A673 (cell line): Measurements from ENCODE around the gene HNRNPUL1. TPM values are rescaled to one million over a fixed set of nuclear protein-coding genes. Genes with fewer than 3 reads are reported as not detected.

Source experiments
- BruUV-seq: library from RNA; stranded (reverse); fragments of 400-500 nt; replicated peaks from 2 replicates; lab custom pipeline; 2021; lab: Mats Ljungman, UMichigan
- CTCF ChIA-PET: fragments of 300-600 bp; sonication (Branson Sonifier 250); formaldehyde crosslinking; loops from one replicate; lab custom pipeline; 2022; ENCODE audit warnings: antibody characterized with exemption; lab: Charles Lee
- POLR2A ChIA-PET: fragments of 300-600 bp; sonication (Branson Sonifier 250); formaldehyde crosslinking; loops from one replicate; lab custom pipeline; 2022; ENCODE audit warnings: antibody characterized with exemption; ENCODE audit not compliant: low non-redundant PET; lab: Charles Lee
- DNase-seq: peaks from one replicate; pipeline ENCODE4 v3.0.0-alpha.2; 2015; ENCODE audit warnings: low spot score
- H3K27ac ChIP-seq: fragments of 200-600 bp; sonication (generic); 2 replicates; pipeline ENCODE4 v1.5.1; 2016; ENCODE audit warnings: mixed run types, low read depth, mild to moderate bottlenecking, mixed read lengths, antibody characterized with exemption, low read length; ENCODE audit not compliant: poor library complexity, severe bottlenecking
- H3K27me3 ChIP-seq: fragments of 200-600 bp; sonication (generic); replicated peaks from 2 replicates; pipeline ENCODE4 v1.6.1; 2017; ENCODE audit warnings: mixed run types, low read depth, mild to moderate bottlenecking, mixed read lengths, antibody characterized with exemption, low read length; ENCODE audit not compliant: insufficient read depth, poor library complexity
- H3K36me3 ChIP-seq: fragments of 200-600 bp; sonication (generic); 2 replicates; pipeline ENCODE4 v1.6.1; 2016; ENCODE audit warnings: mixed run types, mild to moderate bottlenecking, mixed read lengths, antibody characterized with exemption, low read length; ENCODE audit not compliant: insufficient read depth, poor library complexity, severe bottlenecking
- H3K4me1 ChIP-seq: fragments of 200-600 bp; sonication (generic); 2 replicates; pipeline ENCODE4 v1.6.1; 2017; ENCODE audit warnings: mixed run types, mild to moderate bottlenecking, mixed read lengths, antibody characterized with exemption, low read length; ENCODE audit not compliant: insufficient read depth, poor library complexity, severe bottlenecking
- H3K4me3 ChIP-seq: fragments of 200-600 bp; sonication (generic); 2 replicates; pipeline ENCODE4 v1.5.1; 2016; ENCODE audit warnings: low read depth, mixed run types, mild to moderate bottlenecking, mixed read lengths, low read length; ENCODE audit not compliant: poor library complexity, severe bottlenecking
- H3K9me3 ChIP-seq: fragments of 200-600 bp; sonication (generic); 2 replicates; pipeline ENCODE4 v1.6.1; 2016; ENCODE audit warnings: mixed run types, low read depth, mild to moderate bottlenecking, mixed read lengths, antibody characterized with exemption, low read length; ENCODE audit not compliant: poor library complexity, severe bottlenecking
- CTCF ChIP-seq: fragments of 300-800, 200-600 bp; sonication (generic); conservative IDR thresholded peaks from 2 replicates; pipeline ENCODE4 v1.5.1; 2017; ENCODE audit warnings: low read depth, mild to moderate bottlenecking, antibody characterized with exemption, low read length, moderate library complexity, mixed read lengths
- EZH2 ChIP-seq: fragments of 200-600 bp; sonication (generic); IDR thresholded peaks from 2 replicates; pipeline ENCODE4 v1.6.1; 2017; ENCODE audit warnings: borderline replicate concordance, low read depth, mild to moderate bottlenecking, mixed read lengths, antibody characterized with exemption, low read length; ENCODE audit not compliant: poor library complexity, severe bottlenecking
- intact Hi-C: fragments of 100-400 bp; cut with micrococcal nuclease; formaldehyde crosslinking; loops from one replicate; pipeline ENCODE4 v1.10.0; 2022; ENCODE audit not compliant: unreplicated experiment
- total RNA-seq: library from RNA; stranded (reverse); gene quantifications from 2 replicates; pipeline ENCODE4 v1.2.3, GENCODE V29; 2021

The HNRNPUL1 gene
- total RNA-seq, 1 experiment from 2014 or later, result 344 TPM

DNA sequence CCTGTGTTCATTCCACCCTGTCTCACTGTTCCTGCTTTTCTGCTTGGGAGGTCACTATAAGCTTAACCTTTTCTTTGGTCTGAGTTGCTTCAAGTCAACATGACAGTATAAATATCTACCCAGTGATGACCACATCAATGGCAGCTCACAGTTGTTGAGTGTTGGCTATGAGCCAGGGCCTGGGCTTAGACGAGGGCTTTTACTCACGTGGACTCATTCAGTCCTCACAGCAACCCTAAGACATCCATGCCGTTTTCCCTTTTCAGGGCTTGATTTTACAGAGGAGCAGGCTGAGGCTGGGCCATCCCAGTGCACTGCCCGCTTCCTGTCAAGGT is 35.5 kb downstream of the HNRNPUL1 start:
- H3K27me3 ChIP-seq, result no peaks in the 10 kb centered on the region
- intact Hi-C loops, result no loop called here
- peaks cover 99% of the 10 kb centered on the region for H3K36me3 ChIP-seq
- H3K27ac ChIP-seq, result no peak overlapping the region
- POLR2A ChIA-PET, result no interaction called here
- no peak overlapping the region for H3K4me3 ChIP-seq
- no peaks in the 10 kb centered on the region for H3K9me3 ChIP-seq
- peak; percentile 18 for DNase-seq
- H3K4me1 ChIP-seq, result no peaks in the 10 kb centered on the region
- CTCF ChIA-PET, result no interaction called here
- BruUV-seq, result no TSS peak
- TF ChIP-seq CTCF (no peak), EZH2 (no peak)

DNA sequence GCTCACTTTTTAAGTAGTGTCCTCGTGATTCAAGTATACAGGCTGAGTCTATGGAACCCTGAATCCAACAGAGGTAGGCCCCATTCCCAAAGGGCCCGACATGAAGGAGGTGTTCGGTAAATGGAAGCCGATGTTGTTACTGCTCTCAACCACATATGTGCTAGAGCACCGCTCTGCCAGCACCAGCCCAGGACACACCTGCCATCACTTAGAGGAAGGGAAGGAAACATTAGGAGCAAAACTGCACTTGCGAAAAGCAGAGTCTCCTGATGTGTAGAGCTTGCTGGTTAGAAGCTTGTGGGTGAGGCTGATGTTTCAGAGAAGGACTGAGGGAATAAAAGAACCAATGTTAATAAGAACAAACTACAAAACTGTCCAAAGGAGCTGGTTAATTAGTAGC is 36.4 kb downstream of the HNRNPUL1 start:
- DNase-seq, result no peak
- intact Hi-C loops, result no loop called here
- H3K4me1 ChIP-seq, result no peaks in the 10 kb centered on the region
- CTCF ChIA-PET, result interaction anchor here (0.6 kb wide), 1 partner anchor 37 kb away, joined by 3 read pairs; no protein-coding TSS in a partner anchor
- POLR2A ChIA-PET, result no interaction called here
- peaks cover 99% of the 10 kb centered on the region for H3K36me3 ChIP-seq
- H3K27me3 ChIP-seq, result no peaks in the 10 kb centered on the region
- no TSS peak for BruUV-seq
- TF ChIP-seq EZH2 (no peak), CTCF (no peak)
- no peak overlapping the region for H3K27ac ChIP-seq
- H3K4me3 ChIP-seq, result no peak overlapping the region
- no peaks in the 10 kb centered on the region for H3K9me3 ChIP-seq

DNA sequence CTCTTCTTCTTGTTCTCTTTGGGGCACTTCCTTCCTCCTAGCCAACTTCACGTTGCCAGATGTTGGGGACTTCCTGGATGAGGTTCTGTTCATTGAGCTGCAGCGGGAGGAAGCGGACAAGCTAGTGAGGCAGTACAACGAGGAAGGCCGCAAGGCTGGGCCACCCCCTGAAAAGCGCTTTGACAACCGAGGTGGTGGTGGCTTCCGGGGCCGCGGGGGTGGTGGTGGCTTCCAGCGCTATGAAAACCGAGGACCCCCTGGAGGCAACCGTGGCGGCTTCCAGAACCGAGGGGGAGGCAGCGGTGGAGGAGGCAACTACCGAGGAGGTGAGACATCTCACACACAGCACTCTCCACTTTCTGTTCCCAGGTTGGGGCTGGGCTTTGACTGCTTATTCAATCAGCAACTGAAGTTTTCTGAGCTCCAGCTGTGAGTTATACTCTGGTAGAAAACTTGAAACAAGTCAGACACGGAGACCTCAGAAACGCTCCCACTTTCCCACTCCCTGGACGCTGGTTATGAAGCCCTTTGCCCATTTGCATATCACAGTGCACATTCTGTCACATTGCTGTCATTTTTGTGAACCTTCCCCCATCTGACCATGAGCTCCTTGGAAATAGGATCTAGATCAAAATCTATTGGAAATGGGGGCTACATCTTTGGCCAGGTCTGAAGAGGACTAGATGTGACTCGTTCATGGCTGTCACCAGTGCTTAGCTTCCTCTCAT is 38.6 kb downstream of the HNRNPUL1 start:
- intact Hi-C loops, result no loop called here
- Histone ChIP-seq H3K4me1 (no peaks in the 10 kb centered on the region), H3K27me3 (no peaks in the 10 kb centered on the region), H3K9me3 (no peaks in the 10 kb centered on the region), H3K36me3 (peaks cover 99% of the 10 kb centered on the region), H3K27ac (no peak overlapping the region), H3K4me3 (no peak overlapping the region)
- TF ChIP-seq CTCF, result no peak
- TF ChIP-seq EZH2, result no peak
- no TSS peak for BruUV-seq
- no peak for DNase-seq
- POLR2A ChIA-PET, result no interaction called here
- CTCF ChIA-PET, result no interaction called here
